GM19452 (cell line): Measurements from ENCODE around the gene TNIK.

Experiments used
- ATAC-seq: cut with Tn5 transposase; IDR thresholded peaks from one replicate; pipeline ENCODE4 v1.9.1; 2021; ENCODE audit not compliant: unreplicated experiment

The TNIK gene

GRCh38 chr3:171470714-171471227 lies 10.6 kb upstream of the TNIK start:
- no peak for ATAC-seq

- ATAC-seq: no peak
Observed at GRCh38 chr3:171469376-171469775, 9.2 kb upstream of the TNIK start.

- ATAC-seq: no peak
Observed at GRCh38 chr3:171468296-171468906, 8.2 kb upstream of the TNIK start.

GRCh38 chr3:171465763-171466162 lies 5.6 kb upstream of the TNIK start:
- ATAC-seq: no peak

- no peak for ATAC-seq
Observed at GRCh38 chr3:171464462-171464861, 4.3 kb upstream of the TNIK start.

- ATAC-seq: no peak
Observed at GRCh38 chr3:171462224-171462623, 2.0 kb upstream of the TNIK start.

- no peak for ATAC-seq
Observed at GRCh38 chr3:171461525-171461917, 1.3 kb upstream of the TNIK start.

GRCh38 chr3:171460725-171461524 lies 720 bp upstream of the TNIK start:
- ATAC-seq: peak; percentile 37

- no peak for ATAC-seq
Observed at GRCh38 chr3:171459137-171459941, 866 bp downstream of the TNIK start.

GRCh38 chr3:171458864-171459136 lies 1.4 kb downstream of the TNIK start:
- no peak for ATAC-seq

- no peak for ATAC-seq
Observed at GRCh38 chr3:171458071-171458863, 1.9 kb downstream of the TNIK start.

- ATAC-seq: no peak
Observed at GRCh38 chr3:171457607-171458061, 2.6 kb downstream of the TNIK start.

- no peak for ATAC-seq
Observed at GRCh38 chr3:171456765-171457606, 3.2 kb downstream of the TNIK start.

GRCh38 chr3:171455603-171456550 lies 4.3 kb downstream of the TNIK start:
- no peak for ATAC-seq

- ATAC-seq: no peak
Observed at GRCh38 chr3:171454041-171454440, 6.2 kb downstream of the TNIK start.

GRCh38 chr3:171453180-171453886 lies 6.9 kb downstream of the TNIK start:
- no peak for ATAC-seq

- no peak for ATAC-seq
Observed at GRCh38 chr3:171452328-171452727, 7.9 kb downstream of the TNIK start.

- ATAC-seq: no peak
Observed at GRCh38 chr3:171451915-171452314, 8.3 kb downstream of the TNIK start.
